NT2/D1 (cell line): ENCODE measurements around the gene RIN3.

Source experiments
- SUZ12 ChIP-seq: IDR thresholded peaks from 2 replicates; pipeline ENCODE4 v1.6.1; 2011; ENCODE audit not compliant: insufficient read length, insufficient read depth; ENCODE audit errors: extremely low read depth
- YY1 ChIP-seq: IDR thresholded peaks from 2 replicates; pipeline ENCODE4 v1.6.1; 2011; ENCODE audit not compliant: insufficient read length, insufficient read depth
- ZNF274 ChIP-seq: IDR thresholded peaks from 2 replicates; pipeline ENCODE4 v1.6.1; 2011; ENCODE audit warnings: mild to moderate bottlenecking, low read depth, low read length

- TF ChIP-seq ZNF274 (no peak), YY1 (no peak), SUZ12 (no peak)
These were observed 139.0 kb downstream of the RIN3 start for GRCh38 chr14:92652413-92653151.
